Keratinocyte (primary cell): ENCODE data around the gene IGFN1.

Experiments used
- EZH2 ChIP-seq: IDR thresholded peaks from one replicate; pipeline ENCODE4 v1.6.1; 2012; ENCODE audit warnings: inconsistent platforms, mild to moderate bottlenecking, low read length, moderate library complexity
- TF ChIP-seq, protein P1 (sequence below), 3 experiments: IDR thresholded peaks in 1 of 3; conservative IDR thresholded peaks in 1 of 3; optimal IDR thresholded peaks in 1 of 3; 2 replicates in 2 of 3; 3 replicates in 1 of 3; pipeline versions ENCODE3 to v1.5.1; 2011; ENCODE audit warnings: low read length in 3 of 3, mild to moderate bottlenecking in 3 of 3, moderate library complexity in 2 of 3, control low read depth in 1 of 3, inconsistent platforms in 1 of 3; ENCODE audit not compliant: insufficient read depth in 2 of 3; ENCODE audit errors: extremely low read depth in 1 of 3

DNA sequence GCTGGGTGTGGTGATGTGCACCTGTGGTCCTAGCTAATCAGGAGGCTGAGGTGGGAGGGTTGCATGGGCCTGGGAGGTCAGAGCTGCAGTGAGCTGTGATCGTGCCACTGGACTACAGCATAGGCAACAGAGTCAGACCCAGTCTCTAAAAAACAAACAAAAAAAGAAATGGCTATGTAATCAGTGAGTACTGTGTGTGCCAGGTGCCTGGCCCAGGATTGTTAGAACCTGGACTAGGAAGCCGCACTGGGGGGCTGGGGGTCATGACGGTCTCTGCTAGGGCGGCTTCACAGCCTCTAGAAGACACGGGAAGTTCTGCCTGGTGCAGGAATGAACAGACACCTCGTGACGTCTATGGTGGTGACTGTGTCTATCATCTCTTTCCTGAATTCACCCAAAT is 44.8 kb upstream of the IGFN1 start:
- TF ChIP-seq, protein P1, sequence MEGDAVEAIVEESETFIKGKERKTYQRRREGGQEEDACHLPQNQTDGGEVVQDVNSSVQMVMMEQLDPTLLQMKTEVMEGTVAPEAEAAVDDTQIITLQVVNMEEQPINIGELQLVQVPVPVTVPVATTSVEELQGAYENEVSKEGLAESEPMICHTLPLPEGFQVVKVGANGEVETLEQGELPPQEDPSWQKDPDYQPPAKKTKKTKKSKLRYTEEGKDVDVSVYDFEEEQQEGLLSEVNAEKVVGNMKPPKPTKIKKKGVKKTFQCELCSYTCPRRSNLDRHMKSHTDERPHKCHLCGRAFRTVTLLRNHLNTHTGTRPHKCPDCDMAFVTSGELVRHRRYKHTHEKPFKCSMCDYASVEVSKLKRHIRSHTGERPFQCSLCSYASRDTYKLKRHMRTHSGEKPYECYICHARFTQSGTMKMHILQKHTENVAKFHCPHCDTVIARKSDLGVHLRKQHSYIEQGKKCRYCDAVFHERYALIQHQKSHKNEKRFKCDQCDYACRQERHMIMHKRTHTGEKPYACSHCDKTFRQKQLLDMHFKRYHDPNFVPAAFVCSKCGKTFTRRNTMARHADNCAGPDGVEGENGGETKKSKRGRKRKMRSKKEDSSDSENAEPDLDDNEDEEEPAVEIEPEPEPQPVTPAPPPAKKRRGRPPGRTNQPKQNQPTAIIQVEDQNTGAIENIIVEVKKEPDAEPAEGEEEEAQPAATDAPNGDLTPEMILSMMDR (optimal IDR thresholded peaks at IDR 0.05 in 1 of 3, IDR thresholded peaks at IDR 0.05 in 1 of 3, conservative IDR thresholded peaks at IDR 0.05 in 1 of 3; ENCODE audit: extremely low read depth in 1 of 3, insufficient read depth in 2 of 3, low read length in 3 of 3), result no peak
- TF ChIP-seq EZH2, result no peak
